Astrocyte (in vitro differentiated cells and primary cell): Measurements from ENCODE around the gene APBB1IP.

Experiments
- EZH2 ChIP-seq: IDR thresholded peaks from 2 replicates; pipeline ENCODE4 v1.6.1; 2012; ENCODE audit warnings: mild to moderate bottlenecking, low read length, inconsistent platforms; ENCODE audit not compliant: insufficient read depth
- TF ChIP-seq, protein P1 (sequence below): IDR thresholded peaks from 2 replicates; pipeline ENCODE4 v1.5.1; 2011; ENCODE audit warnings: low read depth, mild to moderate bottlenecking, inconsistent platforms, low read length, moderate library complexity; ENCODE audit not compliant: insufficient read depth

DNA sequence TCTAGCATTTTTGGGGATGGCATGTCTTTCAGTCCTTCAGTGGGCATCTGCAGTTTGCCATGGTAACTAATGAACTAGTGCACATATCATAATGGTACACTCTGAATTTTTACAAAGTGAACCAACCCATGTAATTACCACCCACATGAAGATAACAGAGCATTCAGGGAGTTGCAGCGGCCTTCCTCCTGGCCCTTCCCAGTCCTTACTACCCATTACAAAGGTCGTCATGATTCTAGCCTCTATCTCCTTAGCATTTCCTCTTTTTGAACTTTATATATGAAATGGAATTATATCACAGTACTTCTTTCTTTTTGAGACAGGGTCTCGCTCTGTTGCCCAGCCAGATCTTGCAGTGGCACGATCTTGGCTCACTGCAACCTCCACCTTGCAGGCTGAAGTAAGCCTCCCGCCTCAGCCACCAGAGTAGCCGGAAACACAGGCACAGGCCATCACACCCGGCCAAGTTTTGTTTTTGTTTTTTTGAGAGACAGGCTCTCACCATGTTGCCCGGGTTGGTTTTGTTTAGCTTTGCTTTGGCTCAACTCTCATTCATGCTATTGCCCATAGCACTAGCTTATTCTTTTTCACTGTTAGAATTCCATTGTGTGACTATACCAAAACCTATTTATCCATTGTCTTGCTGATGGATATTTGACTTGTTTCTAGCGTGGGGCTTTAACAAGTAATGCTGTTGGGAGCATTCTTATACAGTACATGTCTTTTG, 79.2 kb downstream of the APBB1IP start:
- TF ChIP-seq, protein P1, sequence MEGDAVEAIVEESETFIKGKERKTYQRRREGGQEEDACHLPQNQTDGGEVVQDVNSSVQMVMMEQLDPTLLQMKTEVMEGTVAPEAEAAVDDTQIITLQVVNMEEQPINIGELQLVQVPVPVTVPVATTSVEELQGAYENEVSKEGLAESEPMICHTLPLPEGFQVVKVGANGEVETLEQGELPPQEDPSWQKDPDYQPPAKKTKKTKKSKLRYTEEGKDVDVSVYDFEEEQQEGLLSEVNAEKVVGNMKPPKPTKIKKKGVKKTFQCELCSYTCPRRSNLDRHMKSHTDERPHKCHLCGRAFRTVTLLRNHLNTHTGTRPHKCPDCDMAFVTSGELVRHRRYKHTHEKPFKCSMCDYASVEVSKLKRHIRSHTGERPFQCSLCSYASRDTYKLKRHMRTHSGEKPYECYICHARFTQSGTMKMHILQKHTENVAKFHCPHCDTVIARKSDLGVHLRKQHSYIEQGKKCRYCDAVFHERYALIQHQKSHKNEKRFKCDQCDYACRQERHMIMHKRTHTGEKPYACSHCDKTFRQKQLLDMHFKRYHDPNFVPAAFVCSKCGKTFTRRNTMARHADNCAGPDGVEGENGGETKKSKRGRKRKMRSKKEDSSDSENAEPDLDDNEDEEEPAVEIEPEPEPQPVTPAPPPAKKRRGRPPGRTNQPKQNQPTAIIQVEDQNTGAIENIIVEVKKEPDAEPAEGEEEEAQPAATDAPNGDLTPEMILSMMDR, result no peak
- TF ChIP-seq EZH2, result no peak
